K562 (cell line): ENCODE data around the gene PRDX2. TPM values are rescaled to one million over a fixed set of nuclear protein-coding genes. Genes with fewer than 3 reads are reported as not detected.

Experiments
- ESRRB ChIP-seq: fragments of 250-450 bp; sonication (Bioruptor Pico); IDR thresholded peaks from 2 replicates; pipeline ENCODE4 v1.5.0; 2020; ENCODE audit warnings: mild to moderate bottlenecking, moderate library complexity, borderline replicate concordance
- HOMEZ ChIP-seq: fragments of 250-450 bp; sonication (Bioruptor Pico); IDR thresholded peaks from 2 replicates; pipeline ENCODE4 v1.4.0; 2020; ENCODE audit warnings: mild to moderate bottlenecking, moderate library complexity
- KAT8 ChIP-seq: fragments of 450-650 bp; IDR thresholded peaks from 2 replicates; pipeline ENCODE4 v1.6.1; 2016; ENCODE audit warnings: low read depth, mild to moderate bottlenecking
- NFATC3 ChIP-seq: fragments of 450-650 bp; IDR thresholded peaks from 2 replicates; pipeline ENCODE4 v1.6.1; 2017; ENCODE audit warnings: mild to moderate bottlenecking
- RAD51 ChIP-seq: fragments of 450-650 bp; IDR thresholded peaks from 2 replicates; pipeline ENCODE4 v1.7.1; 2016; ENCODE audit warnings: low read depth, mild to moderate bottlenecking, borderline replicate concordance
- SMARCA4 ChIP-seq: fragments of 450-650 bp; IDR thresholded peaks from 2 replicates; pipeline ENCODE4 v1.6.1; 2016
- ZC3H4 ChIP-seq: sonication (generic); formaldehyde crosslinking; IDR thresholded peaks from 2 replicates; pipeline ENCODE4 v1.9.0; 2021; ENCODE audit warnings: missing genetic modification reagents, borderline replicate concordance
- ZEB2 ChIP-seq: fragments of 450-650 bp; IDR thresholded peaks from 2 replicates; pipeline ENCODE4 v1.6.1; 2016
- ZNF311 ChIP-seq: fragments of 250-450 bp; sonication (Bioruptor Pico); IDR thresholded peaks from 2 replicates; pipeline ENCODE4 v1.4.0; 2020; ENCODE audit warnings: mild to moderate bottlenecking, moderate library complexity
- polyA plus RNA-seq, 8 experiments: library from polyadenylated mRNA; depleted of rRNA in 4 of 8; stranded (reverse) in 5 of 8; unstranded in 3 of 8; fragments of >200 nt; fragmentation: Nextera tagmentation in 2 of 8; fragmentation: Illumina TruSeq in 1 of 8; extraction: Ambion mirVana in 2 of 8; extraction: Trizol in 1 of 8; gene quantifications; 2 replicates each; pipeline versions ENCODE4 v1.2.1 to v1.2.3, GENCODE V29; 2011 to 2014; ENCODE audit warnings: inconsistent platforms in 1 of 8, missing spikeins in 1 of 8
- total RNA-seq, 7 experiments: library from RNA; depleted of rRNA in 6 of 7; stranded (reverse); fragments of >200 nt in 6 of 7; fragmentation: Illumina TruSeq in 2 of 7; extraction: Trizol in 2 of 7; gene quantifications; 2 replicates each; pipeline versions ENCODE4 v1.2.1 to v1.2.3, GENCODE V29; 2011 to 2021; ENCODE audit warnings: low replicate concordance in 1 of 7
- TF ChIP-seq, protein P1 (sequence below): sonication (generic); formaldehyde crosslinking; IDR thresholded peaks from 2 replicates; pipeline ENCODE4 v1.8.0; 2022; ENCODE audit warnings: mild to moderate bottlenecking, missing genetic modification reagents
- TF ChIP-seq, protein P2 (sequence below): fragments of 250-450 bp; sonication (Bioruptor Pico); IDR thresholded peaks from 2 replicates; pipeline ENCODE4 v1.4.0; 2020; ENCODE audit warnings: mild to moderate bottlenecking
- TF ChIP-seq, protein P3 (sequence below): sonication (generic); formaldehyde crosslinking; IDR thresholded peaks from 2 replicates; pipeline ENCODE4 v1.8.1; 2023; ENCODE audit warnings: mild to moderate bottlenecking, missing genetic modification reagents
- TF ChIP-seq, protein P4 (sequence below), 3 experiments: IDR thresholded peaks in 2 of 3; conservative IDR thresholded peaks in 1 of 3; 2 replicates each; pipeline ENCODE4 v1.5.1; 2011 to 2012; ENCODE audit warnings: low read length in 3 of 3, mild to moderate bottlenecking in 3 of 3, control low read depth in 2 of 3, improper control_type of control experiment in 1 of 3, inconsistent platforms in 1 of 3, low read depth in 1 of 3, mixed read lengths in 1 of 3, moderate library complexity in 1 of 3; ENCODE audit not compliant: insufficient read depth in 2 of 3
- TF ChIP-seq, protein P5 (sequence below): fragments of 450-650 bp; IDR thresholded peaks from 2 replicates; pipeline ENCODE4 v1.6.1; 2018; ENCODE audit warnings: mild to moderate bottlenecking, low read depth; ENCODE audit not compliant: partially characterized antibody

PRDX2 gene
- total and polyA plus RNA-seq, 9 of the 15 experiments (the other 6 are each of a cell fraction or from before 2014, with no cell fraction given), result 206 to 1,183 (median 415) TPM

DNA sequence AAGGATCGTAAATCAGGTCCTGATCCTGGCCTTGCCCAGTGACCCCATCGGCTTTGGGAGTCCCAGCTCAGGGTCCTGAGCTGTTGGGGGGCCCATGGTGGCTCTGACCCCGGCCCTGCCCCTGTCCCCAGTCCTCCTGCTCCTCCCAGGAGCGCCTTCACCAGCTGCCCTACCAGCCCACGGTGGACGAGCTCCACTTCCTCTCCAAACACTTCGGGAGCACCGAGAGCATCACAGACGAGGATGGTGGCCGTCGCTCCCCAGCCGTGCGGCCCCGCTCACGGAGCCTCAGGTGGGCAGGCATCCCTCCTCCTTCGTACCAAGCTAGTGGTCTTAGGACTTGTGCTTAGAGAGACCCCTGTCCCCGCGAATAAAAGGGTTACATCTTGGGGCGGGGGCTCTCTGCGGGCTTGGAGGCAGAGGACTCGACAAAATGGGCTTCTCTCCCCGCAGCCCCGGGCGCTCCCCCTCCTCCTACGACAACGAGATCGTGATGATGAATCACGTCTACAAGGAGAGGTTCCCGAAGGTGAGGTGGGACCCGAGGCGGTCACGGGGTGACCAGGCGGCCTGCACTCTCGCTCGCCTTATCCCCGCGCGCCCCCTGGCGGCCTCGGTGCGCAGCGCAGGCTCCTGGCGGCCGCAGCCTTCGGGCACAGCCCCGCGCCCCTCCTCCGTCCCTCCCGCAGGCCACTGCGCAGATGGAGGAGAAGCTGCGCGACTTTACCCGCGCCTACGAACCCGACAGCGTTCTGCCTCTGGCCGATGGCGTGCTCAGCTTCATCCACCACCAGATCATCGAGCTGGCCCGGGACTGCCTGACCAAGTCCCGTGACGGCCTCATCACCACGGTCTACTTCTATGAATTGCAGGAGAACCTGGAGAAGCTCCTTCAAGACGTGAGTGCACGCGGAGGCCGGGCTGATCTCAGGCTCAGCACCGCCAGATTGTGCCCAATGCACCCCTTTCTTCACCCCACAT lies 45.8 kb upstream of the PRDX2 start (continued):
- TF ChIP-seq HOMEZ (CRISPR knock-in tag) (no peak), RAD51 (peak; percentile 36; the same call in 1 of the 2 replicates), ZEB2 (no peak), ZC3H4 (CRISPR knock-in tag) (no peak), NFATC3 (no peak), KAT8 (no peak), ESRRB (CRISPR knock-in tag) (no peak), SMARCA4 (0 out of 2 replicates have a peak, but pooled peaks have one; percentile 16), ZNF311 (CRISPR knock-in tag) (no peak)
- TF ChIP-seq, protein P1, sequence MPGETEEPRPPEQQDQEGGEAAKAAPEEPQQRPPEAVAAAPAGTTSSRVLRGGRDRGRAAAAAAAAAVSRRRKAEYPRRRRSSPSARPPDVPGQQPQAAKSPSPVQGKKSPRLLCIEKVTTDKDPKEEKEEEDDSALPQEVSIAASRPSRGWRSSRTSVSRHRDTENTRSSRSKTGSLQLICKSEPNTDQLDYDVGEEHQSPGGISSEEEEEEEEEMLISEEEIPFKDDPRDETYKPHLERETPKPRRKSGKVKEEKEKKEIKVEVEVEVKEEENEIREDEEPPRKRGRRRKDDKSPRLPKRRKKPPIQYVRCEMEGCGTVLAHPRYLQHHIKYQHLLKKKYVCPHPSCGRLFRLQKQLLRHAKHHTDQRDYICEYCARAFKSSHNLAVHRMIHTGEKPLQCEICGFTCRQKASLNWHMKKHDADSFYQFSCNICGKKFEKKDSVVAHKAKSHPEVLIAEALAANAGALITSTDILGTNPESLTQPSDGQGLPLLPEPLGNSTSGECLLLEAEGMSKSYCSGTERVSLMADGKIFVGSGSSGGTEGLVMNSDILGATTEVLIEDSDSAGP (CRISPR knock-in tag), result no peak
- TF ChIP-seq, protein P2, sequence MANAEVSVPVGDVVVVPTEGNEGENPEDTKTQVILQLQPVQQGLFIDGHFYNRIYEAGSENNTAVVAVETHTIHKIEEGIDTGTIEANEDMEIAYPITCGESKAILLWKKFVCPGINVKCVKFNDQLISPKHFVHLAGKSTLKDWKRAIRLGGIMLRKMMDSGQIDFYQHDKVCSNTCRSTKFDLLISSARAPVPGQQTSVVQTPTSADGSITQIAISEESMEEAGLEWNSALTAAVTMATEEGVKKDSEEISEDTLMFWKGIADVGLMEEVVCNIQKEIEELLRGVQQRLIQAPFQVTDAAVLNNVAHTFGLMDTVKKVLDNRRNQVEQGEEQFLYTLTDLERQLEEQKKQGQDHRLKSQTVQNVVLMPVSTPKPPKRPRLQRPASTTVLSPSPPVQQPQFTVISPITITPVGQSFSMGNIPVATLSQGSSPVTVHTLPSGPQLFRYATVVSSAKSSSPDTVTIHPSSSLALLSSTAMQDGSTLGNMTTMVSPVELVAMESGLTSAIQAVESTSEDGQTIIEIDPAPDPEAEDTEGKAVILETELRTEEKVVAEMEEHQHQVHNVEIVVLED (CRISPR knock-in tag), result no peak
- TF ChIP-seq, protein P3, sequence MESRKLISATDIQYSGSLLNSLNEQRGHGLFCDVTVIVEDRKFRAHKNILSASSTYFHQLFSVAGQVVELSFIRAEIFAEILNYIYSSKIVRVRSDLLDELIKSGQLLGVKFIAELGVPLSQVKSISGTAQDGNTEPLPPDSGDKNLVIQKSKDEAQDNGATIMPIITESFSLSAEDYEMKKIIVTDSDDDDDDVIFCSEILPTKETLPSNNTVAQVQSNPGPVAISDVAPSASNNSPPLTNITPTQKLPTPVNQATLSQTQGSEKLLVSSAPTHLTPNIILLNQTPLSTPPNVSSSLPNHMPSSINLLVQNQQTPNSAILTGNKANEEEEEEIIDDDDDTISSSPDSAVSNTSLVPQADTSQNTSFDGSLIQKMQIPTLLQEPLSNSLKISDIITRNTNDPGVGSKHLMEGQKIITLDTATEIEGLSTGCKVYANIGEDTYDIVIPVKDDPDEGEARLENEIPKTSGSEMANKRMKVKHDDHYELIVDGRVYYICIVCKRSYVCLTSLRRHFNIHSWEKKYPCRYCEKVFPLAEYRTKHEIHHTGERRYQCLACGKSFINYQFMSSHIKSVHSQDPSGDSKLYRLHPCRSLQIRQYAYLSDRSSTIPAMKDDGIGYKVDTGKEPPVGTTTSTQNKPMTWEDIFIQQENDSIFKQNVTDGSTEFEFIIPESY (CRISPR knock-in tag), result peak; percentile 92
- TF ChIP-seq, protein P4, sequence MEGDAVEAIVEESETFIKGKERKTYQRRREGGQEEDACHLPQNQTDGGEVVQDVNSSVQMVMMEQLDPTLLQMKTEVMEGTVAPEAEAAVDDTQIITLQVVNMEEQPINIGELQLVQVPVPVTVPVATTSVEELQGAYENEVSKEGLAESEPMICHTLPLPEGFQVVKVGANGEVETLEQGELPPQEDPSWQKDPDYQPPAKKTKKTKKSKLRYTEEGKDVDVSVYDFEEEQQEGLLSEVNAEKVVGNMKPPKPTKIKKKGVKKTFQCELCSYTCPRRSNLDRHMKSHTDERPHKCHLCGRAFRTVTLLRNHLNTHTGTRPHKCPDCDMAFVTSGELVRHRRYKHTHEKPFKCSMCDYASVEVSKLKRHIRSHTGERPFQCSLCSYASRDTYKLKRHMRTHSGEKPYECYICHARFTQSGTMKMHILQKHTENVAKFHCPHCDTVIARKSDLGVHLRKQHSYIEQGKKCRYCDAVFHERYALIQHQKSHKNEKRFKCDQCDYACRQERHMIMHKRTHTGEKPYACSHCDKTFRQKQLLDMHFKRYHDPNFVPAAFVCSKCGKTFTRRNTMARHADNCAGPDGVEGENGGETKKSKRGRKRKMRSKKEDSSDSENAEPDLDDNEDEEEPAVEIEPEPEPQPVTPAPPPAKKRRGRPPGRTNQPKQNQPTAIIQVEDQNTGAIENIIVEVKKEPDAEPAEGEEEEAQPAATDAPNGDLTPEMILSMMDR (IDR thresholded peaks at IDR 0.05 in 2 of 3, conservative IDR thresholded peaks at IDR 0.05 in 1 of 3; ENCODE audit: insufficient read depth in 2 of 3, low read depth in 1 of 3, low read length in 3 of 3), result peak; percentile 97 to 98 (median 97)
- TF ChIP-seq, protein P5, sequence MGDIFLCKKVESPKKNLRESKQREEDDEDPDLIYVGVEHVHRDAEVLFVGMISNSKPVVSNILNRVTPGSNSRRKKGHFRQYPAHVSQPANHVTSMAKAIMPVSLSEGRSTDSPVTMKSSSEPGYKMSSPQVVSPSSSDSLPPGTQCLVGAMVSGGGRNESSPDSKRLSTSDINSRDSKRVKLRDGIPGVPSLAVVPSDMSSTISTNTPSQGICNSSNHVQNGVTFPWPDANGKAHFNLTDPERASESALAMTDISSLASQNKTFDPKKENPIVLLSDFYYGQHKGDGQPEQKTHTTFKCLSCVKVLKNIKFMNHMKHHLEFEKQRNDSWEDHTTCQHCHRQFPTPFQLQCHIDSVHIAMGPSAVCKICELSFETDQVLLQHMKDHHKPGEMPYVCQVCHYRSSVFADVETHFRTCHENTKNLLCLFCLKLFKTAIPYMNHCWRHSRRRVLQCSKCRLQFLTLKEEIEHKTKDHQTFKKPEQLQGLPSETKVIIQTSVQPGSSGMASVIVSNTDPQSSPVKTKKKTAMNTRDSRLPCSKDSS, result no peak
